Inferior parietal cortex (tissue), 1 donor: ENCODE measurements around the gene CD33.
"Not testable (repeated sequence)": the region's sequence is repeated elsewhere in the genome, so short reads cannot be mapped to it uniquely, and the experiment has no call there.

Experiments
- DNase-seq: peaks from one replicate; pipeline ENCODE4 v3.0.0-alpha.2; 2016; ENCODE audit errors: extremely low spot score

CD33 gene

DNA sequence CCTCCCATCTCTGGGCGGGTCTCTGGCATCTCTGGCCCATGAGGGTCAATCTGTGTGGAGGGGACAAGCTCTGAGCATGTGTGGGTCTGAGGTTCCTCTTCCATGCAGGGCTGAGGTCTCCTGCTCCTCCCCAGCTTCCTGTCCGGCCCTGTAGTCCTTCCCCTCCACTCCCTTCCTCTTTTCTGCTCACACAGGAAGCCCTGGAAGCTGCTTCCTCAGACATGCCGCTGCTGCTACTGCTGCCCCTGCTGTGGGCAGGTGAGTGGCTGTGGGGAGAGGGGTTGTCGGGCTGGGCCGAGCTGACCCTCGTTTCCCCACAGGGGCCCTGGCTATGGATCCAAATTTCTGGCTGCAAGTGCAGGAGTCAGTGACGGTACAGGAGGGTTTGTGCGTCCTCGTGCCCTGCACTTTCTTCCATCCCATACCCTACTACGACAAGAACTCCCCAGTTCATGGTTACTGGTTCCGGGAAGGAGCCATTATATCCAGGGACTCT is at the start of gene CD33:
TSS of gene CD33 (plus strand) at position 183 of the 496 bp plus-strand sequence. CDS start at position 222, 39 bp downstream.
- DNase-seq, result not testable (repeated sequence)

DNA sequence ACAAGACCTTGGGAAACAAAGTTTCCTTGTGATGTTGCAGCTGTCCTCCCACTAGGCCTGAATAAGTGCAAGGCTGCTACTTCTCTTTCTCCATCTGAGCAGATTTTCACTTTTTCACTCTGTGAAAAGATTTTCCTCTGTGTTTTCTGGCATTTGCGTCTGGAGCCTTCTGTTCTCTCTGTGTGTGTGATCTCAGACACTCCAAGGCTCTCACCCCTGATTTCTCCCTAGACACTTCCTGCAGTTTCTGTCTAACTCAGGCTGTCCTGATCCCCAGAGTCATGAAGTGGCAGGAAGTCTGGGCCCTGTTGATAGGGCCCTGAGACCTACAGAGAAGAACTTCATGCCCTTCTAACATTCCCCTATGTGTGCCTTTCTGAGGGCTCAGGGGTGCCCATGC is 45.6 kb upstream of the CD33 start:
- DNase-seq, result peak; percentile 3

DNA sequence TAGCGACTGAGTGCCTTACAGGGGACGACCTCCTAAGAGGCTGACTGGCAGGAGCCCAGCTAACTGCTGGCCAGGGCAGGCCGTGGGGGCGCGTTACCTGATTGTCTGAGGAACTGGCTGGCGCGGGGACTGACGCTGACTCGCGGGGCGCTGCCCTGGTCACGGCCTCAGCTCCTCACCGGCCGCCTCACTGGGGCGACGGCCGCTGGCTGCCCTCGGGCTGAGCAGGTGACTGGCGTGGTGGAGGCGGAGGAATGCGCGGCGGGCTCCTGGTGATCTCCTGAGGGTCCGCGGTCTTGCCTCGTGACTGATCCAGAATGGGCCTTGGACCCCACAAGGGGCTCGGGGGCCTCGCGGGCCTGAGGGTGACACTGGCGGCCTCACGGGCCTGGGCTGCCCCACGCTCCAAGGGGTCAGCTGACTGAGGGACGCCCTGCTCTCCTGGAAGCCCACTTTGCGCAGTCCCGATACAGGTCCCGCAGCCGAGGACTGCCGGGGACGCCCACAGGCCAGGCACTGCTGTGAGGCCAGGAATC is 43.4 kb upstream of the CD33 start:
- no peak for DNase-seq

DNA sequence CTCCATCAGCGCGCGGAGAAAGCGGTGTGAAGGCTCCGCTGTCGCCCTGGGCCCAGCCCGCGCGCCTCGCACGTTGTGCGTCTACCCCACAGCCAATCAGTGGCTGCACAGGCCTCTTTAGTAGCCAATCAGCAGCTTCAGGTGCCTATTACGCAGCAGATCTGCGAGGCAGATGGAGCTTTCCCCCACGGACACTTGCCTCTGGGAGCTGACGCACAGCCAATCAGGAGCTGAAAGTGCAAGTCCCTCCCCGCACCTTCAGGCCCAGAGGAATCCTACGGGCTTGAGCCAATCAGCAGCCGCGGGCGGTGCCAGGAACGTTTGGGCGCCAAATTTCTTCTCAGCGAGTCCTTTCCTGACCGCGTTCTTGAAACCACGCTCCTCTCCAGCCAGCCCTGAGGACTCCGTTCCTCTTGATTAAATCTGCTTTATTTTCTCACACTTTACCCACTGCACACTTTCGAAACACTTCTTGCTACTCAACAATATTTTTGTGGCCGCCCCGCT is 42.9 kb upstream of the CD33 start:
- DNase-seq, result no peak

DNA sequence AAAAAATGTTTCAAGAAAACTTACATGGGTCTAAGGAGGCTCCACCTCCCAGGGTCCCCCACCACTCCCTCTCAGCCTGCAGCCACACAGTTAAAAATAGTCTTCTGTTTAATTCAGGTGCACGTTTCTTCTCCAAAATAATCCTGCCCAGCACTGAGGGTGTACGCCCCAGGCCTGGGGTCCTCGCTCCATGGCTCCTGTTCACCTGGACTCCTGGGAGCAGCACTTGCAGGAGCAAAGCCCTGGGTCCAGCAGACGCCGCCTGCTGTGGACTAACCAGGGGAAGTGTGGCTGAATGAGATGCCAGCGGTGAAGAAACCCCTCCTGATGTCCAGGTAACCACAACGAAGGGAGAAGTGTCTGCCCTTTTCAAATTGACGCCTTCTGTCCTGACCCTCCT is 41.3 kb upstream of the CD33 start:
- no peak for DNase-seq

DNA sequence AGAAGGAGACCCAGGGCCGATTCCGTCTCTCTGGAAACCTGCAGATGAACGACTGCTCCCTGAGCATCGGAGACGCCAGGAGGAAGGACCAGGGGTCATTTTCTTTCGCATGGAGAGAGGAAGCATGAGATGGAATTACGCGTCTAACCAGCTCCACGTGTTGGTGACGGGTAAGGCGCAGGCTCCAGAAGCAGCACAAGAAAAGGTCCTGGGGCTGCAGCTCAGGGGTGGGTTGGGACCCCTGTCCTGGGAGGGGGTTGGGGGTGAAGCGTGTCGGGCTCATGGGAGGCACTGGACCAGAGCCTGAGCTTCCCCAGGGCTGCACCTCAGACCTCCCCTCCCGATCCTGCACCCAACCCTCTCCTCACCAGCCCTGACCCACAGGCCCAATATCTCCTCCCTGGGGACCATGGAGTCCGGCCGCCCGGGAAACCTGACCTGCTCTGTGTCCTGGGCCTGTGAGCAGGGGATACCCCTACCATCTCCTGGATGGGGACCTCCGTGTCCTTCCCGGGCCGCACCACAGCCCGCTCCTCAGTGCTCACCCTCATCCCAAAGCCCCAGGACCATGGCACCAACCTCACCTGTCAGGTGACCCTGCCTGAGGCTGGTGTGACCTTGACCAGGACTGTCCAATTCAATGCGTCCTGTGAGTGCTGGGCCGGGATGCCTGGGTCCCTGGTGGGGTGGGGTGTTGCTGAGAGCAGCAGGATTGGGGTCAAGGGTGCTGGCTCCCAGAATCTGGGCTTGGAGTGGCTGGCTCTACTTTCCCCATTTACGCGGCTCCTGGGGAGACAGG is 39.6 kb upstream of the CD33 start:
- DNase-seq, result no peak

DNA sequence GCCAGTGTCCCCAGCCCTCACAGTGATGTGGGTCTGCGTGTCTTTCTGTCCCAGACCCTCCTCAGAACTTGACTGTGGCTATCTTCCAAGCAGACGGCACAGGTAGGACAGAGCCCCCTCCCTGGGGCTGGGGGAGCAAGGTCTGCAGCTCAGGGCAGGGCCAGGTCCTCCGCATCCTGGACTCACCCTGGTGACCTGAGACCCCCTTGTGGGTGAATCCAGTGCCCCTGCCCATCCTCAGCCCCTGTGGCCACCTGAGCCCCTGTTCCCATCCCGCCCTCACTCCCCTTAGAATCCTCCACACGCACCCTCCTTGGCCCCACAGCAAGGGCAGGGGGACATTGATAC is 39.0 kb upstream of the CD33 start:
- no peak for DNase-seq

DNA sequence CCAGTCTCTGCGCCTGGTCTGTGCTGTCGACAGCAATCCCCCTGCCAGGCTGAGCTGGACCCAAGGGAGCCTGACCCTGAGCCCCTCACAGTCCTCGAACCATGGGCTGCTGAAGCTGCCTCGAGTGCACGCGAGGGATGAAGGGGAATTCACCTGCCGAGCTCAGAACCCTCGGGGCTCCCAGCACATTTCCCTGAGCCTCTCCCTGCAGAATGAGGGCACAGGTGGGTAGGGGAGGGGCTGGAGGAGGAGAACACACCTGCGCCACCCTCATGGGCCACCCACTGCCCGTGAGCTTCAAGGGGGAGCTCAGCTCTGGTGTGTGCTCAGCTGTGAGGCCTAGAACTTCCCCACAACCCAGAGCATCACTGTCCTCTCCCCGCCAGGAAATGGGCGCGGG is 38.6 kb upstream of the CD33 start:
- DNase-seq, result no peak

DNA sequence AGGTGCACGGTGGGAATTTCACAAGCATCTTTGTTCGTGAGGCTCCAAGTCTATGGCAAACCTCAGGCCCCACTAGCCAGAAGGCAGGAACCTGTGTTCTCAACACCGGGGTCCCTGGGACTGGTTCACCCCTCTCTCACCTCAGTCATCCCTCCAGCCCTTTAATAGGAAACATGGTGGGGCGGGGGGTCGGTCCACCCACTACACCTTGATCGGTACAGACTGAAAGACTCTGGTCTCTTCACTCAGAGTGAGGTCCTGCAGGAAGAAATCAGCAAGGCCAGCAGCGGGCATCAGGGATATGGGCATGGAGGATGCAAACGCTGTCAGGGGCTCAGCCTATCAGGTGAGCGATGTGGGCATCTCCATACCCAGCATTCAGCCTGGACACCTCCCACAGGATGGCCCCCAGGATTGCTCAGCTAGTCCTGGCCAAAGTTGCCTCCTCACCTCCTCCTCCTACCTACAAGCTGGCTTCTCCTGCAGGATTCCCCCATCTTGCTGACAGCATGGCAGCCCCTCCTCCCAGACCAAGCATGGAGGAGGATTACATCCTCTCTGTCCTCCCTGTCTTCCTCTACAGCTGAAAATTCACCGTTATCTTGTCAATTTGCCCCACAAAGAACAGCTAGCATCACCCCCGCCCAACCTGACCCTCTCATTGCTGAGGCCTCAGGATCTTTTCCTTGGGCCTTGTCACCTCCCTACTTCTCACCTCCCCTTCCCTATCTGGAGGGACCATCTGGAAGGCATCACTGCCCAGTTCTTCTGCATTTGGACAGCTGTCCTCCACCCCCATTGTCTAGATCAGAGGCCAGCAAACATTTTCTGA is 37.3 kb upstream of the CD33 start:
- peak; percentile 29 for DNase-seq

DNA sequence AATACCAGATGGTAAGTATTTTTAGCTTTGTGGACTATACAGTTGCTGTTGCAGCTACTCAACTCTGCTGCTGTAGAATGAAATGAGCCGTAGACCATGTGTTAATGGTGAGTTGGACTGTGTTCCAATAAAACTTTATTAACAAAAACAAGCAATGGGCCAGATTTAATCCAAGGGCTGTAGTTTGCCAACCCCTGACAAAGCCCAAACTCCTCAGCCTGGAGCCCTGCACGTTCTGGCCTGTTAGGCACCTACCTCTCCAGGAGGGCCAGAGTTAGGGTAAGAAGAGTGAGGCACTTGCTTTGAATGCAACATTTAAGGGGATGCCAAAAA is 36.7 kb upstream of the CD33 start:
- DNase-seq, result no peak

DNA sequence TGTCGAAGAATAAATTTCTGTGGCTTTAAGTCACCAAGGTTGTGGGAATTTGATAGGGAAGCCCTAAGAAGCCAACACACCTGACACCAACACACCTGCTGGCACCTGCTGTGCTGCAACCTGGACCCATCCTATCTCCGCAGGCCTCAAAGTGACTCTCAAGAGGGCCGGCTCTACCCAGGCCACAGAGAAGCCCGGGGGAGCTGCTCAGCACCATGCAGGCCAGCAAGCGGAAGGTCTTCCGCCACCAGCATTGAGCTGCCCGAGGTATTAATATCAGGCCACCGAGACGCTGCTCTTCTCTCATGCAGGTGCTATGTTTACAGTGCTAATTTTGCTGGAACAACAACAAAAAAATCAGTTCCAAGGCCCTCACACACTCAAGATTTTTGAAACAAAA is 32.2 kb upstream of the CD33 start:
- no peak for DNase-seq

DNA sequence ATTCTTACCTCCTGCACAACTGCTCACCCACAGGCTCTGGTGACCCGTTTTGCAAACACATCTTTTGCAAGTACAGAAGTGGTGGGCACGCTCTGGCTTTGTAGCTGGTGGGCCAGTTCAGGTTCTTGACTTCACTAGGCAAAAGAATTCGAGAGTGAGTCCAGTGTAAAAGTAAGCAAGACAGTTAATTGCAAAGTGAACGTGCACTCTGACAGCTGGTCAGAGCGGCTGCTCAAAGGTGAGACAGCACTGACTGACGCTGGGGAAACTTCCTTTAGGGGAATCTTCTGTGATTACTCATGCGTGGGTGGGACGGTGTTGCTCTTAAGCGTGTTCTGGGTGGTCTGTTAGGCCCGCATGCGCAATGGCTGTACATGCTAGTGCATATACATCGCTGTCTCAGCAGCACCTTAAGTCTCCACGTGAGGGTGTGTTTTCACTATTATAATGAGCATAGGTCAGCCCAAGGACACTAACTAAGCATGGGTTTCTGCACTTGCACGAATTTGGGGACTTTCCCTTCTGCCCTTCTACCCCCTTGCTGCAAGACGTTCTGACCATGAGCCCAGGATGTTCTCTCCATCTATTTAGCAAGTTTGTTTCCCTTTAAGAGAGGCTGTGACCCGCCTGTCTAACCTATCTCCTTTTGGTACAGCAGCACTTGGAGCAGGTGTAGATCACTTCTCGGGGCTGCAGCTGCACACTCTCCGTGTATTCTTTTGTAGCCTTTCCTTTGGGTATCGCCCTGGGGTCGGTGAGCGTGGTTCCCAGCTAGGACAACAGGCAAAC is 30.2 kb upstream of the CD33 start:
- DNase-seq, result no peak

DNA sequence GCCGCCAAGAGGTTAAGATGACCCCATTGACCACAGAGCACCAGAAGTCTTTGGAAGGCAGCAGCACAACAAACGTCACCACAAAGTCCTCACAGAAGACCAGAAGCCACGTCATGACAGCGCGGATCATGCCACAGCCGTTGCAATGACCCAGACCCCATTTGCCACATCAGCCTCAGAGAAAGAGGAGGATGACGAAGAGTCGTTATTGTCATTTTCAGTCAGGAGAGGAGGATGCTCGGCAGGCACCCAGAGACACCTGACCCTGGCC is 29.6 kb upstream of the CD33 start:
- no peak for DNase-seq

DNA sequence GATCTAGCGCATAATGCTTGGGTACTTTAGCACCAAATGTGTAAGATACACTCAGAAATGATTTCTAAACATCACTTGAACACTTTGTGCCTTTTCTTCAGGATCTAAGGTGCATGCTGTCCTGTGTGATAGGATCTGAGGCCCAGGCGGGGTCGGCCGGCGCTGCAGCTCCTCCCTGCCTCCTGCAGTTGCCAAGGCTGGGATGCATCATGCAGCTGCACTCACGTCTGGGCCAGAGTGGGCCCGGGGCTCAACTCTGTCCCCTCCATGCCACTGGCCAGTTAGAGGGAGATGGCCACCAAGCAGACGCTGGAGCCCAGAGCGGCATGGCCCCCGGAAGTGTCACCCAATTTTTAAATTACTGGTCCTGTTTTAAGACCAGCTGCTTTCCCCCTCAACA is 29.3 kb upstream of the CD33 start:
- no peak for DNase-seq

DNA sequence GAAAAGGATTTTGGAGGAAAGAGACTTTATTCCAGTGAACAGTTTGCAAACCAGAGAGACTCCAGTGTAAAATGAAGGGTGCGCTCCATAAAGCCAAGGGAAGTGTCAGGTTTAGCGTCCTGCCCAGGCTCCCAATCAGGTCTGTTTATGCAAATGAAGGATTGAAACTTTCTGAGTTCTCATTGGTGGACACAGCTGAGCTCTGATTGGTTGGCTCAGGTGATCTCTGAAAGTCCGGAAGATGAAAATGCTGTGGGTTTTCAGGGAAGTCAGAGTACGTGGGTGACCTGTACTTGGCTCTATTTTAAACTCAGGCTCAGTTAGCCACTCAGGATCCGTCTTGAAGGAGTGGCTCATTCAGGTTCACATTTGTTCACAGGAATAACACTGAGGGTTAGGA is 28.7 kb upstream of the CD33 start:
- DNase-seq, result no peak

DNA sequence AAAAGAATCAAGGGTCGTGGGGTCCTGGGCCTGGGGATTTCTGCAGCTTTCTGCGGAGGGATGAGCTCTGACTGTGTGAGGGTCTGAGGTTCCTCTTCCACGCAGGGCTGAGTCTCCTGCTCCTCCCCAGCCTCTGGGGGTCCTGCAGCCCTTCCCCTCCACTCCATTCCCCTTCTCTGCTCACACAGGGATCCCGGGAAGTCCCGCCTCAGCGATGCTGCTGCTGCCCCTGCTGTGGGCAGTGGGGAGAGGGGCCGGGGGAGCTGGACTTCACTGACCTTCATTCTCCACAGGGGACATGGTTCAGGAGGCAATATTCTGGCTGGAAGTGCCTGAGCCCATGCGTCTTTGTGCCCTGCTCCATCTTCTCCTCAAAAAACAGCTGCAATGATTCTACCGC is 26.2 kb upstream of the CD33 start:
- no peak for DNase-seq

DNA sequence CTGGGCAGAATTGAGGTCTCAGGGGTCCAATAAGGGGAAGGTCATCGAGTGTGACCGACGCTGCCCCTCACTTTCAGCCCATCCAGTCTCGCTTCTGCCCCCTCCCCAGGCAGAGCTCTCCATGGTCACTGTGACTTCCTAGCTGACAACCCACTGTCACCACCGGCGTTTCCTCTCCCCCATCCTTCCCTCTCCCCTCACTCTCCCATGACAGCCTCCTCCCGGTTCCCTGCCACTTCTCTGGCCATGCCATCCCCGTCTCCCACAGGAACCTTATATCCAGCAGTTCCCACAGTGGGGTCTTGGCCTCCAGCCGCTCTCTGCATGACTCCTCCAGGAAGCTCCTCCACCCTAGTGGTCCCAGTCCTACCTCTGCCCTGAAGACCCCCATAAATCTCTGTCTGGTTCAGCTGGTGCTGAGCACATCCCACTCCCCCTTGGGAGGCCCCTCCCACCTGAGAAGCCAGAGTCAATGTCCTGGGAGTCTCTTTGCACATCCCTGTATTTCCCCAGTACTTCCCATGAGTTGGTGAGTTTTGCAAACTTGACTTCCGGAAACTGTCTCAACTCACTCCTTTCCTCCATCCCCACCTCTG is 24.7 kb upstream of the CD33 start:
- no peak for DNase-seq

DNA sequence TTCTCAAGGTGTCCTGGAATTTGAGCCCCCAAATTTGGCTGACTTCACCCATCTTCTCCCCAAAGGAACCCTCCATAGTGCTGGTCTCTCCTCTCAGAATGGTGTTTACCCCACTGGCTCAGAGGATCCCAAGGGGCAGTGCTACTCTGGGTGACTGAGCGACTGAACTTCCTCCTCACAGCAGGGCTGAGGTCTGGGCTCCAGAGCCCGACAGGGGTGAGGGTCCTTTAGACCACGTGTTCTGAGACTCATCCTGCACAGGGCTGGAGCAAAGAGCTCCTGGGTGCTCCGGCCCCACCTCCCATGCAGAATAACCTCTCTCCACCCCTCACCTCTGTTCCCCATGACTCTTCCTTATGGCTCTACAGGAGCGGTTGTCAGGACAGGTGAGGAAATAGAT is 23.2 kb upstream of the CD33 start:
- DNase-seq, result no peak

DNA sequence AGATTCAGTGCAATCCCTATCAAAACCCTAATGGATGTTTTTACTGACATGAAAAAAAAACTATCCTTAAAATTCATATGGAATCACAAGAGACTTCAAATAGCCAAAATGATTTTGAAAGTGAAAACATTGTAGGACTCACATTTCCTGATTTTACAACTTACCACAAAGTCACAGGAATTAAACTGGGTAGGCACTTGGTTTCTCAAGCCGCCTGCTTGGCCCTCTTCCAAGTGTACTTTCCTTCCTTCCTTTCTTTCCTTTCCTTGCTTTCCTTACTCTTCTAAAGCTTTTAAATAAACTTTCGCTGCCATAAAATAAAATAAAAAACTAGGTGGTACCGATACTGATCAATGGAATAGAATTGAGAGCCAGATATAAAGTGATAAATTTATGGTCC is 21.0 kb upstream of the CD33 start:
- DNase-seq, result no peak

DNA sequence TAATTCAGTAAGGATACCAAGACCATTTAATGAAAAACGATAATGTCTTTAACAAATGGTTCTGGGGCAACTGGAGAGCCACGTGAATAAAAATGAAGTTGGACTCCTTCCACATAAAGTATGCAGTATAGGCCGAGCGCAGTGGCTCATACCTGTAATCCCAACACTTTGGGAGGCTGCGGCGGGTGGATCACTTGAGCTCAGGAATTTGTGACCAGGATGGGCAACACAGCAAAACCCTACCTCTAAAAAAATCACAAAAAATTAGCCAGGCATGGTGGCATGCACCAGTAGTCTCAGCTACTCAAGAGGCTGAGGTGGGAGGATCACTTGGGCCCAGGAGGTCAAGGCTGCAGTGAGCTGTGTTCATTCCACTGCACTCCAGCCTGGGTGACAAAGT is 20.6 kb upstream of the CD33 start:
- no peak for DNase-seq

DNA sequence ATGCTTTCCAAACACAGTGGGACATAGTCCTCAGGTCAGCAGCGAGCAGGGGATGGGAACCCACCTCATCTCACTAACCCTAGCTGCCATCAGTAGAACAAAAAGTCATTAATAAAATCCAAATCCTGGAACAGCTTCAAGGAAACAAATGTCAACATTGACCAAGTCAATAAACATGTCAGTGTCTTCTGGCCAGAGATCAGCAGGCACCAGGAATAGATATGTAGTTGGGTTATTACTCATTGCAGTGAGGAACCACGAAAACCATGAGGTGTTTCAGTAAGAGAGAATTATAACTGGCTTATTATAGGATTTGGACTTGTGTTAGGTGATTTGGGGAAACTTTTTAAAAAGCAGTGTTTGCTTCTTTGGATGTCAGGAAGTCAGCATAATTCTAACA is 17.1 kb upstream of the CD33 start:
- DNase-seq, result no peak
